HG02885 (cell line): ENCODE results near the gene PALLD.

Experiments used
- ATAC-seq: cut with Tn5 transposase; IDR thresholded peaks from one replicate; pipeline ENCODE4 v1.9.1; 2021; ENCODE audit warnings: mild to moderate bottlenecking; ENCODE audit not compliant: unreplicated experiment, poor library complexity

Gene PALLD

DNA sequence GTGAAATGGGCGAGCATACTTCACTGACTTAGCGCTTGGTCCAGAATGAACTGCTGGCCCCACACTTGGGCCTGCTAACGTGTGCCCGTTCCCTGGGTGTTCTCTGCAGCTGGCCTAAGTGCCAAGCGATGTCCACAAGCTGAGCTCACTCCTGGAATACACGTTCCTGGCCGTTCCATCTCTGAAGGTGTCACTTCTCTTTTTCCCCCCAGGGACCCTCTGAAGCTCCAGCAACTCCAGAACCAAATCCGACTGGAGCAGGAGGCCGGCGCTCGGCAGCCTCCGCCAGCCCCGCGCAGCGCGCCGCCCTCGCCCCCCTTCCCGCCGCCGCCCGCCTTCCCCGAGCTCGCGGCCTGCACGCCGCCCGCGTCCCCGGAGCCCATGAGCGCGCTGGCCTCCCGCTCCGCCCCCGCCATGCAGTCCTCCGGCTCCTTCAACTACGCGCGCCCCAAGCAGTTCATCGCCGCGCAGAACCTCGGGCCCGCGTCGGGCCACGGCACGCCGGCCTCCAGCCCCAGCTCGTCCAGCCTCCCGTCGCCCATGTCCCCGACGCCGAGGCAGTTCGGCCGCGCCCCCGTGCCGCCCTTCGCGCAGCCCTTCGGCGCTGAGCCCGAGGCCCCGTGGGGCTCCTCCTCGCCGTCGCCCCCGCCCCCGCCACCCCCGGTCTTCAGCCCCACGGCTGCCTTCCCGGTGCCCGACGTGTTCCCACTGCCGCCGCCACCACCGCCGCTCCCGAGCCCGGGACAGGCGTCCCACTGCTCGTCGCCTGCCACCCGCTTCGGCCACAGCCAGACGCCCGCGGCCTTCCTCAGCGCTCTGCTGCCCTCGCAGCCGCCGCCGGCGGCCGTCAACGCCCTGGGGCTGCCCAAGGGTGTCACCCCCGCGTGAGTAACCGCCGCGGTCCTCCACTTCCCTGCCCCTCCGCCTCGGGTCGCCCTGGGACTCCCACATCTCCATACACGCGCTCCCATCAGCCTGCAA, 380.9 kb downstream of the PALLD start:
- peak; percentile 54 for ATAC-seq

DNA sequence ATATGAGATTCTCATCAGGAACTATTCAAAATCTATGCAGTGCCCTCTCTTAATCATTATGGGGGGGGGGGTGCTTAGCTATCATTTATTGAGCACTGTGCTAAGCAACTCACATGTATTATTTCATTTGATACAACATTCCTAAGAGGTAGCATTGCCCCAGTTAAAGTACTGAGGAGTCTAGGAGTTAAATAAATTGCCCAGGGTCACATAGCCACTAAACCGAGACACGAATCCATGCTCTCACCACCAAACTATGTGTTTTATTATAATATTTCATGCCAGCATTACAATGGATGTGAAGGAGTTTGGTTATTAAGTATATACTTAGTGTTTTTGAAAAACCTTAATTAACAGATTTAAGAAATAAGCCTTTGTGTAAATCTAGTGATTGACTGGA, 381.8 kb downstream of the PALLD start:
- no peak for ATAC-seq

DNA sequence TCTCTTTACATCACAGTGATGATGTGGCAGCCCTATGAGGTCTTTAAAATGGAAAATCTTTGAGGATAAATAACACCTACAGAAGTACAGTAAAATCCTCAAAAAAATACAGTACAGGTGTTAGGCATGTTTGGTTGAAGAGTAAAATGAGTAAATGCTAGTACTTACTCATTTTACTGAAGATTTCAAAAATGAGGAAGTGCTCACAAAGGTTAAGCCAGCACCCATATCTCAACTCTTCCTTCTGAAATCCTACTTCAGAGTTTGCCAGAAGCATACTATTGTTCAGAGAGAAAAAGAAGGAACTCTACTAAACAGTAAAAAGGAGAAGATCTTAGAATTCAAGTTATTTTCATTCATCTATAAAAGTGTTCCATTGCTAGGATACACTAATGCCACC, 382.3 kb downstream of the PALLD start:
- ATAC-seq = peak; percentile 39

DNA sequence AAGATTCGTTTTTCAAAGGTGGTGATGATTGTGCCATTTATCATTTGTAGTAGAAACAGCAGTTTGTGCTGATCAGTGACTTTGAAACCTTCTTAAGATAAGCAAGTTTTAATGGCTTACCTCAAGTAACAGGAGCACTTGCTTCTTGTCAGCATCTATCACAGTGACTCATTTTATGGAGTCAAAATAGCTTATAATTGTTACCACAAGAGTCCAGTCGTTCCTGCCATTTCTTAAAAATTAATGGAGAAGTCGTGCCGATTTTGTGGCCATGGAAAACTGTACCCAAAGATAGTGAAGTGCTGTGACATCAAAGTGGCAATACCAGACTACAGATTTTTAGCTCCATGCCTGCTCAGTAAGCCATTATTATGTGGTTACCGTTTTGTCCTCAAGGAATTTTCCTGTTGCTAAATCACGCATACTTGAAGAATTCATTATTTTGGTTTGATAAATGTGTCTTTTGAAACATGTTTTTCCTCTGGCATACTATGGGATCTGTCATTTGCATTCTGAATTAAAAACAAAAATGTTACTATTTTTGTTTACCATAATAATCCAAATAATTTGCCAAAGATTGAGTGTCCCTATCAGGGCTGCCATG, 383.3 kb downstream of the PALLD start:
- ATAC-seq = no peak

DNA sequence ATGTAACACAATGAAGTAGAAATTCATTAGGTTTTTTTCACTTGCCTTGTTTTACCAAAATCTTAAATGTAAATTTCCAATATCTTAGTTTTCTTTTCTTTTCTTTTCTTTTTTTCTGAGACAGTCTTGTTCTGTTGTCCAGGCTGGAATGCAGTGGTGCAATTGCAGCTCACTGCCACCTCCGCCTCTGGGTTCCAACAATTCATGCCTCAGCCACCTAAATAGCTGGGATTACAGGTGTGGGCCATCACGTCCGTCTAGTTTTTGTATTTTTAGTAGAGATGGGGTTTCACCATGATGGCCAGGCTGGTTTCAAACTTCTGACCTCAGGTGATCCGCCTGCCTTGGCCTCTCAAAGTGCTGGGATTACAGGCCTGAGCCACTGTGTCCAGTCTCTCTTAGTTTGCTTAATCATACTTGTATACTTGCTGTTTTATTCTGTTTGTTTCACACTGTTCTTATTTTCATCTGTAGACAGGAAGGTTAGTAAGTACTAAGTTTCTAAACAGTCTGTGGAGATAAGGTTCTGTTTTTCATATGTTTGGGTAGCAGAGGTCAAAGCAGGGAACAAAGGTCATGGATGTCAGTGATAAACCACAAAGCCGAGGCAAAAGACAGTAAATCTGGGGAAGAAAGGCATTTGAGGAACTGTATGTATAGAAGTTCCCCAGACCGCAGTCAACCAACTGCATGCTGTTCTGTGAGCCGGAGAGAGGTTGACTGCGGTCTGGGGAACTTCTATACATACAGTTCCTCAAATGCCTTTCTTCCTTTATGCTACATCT, 384.2 kb downstream of the PALLD start:
- ATAC-seq = peak; percentile 70

DNA sequence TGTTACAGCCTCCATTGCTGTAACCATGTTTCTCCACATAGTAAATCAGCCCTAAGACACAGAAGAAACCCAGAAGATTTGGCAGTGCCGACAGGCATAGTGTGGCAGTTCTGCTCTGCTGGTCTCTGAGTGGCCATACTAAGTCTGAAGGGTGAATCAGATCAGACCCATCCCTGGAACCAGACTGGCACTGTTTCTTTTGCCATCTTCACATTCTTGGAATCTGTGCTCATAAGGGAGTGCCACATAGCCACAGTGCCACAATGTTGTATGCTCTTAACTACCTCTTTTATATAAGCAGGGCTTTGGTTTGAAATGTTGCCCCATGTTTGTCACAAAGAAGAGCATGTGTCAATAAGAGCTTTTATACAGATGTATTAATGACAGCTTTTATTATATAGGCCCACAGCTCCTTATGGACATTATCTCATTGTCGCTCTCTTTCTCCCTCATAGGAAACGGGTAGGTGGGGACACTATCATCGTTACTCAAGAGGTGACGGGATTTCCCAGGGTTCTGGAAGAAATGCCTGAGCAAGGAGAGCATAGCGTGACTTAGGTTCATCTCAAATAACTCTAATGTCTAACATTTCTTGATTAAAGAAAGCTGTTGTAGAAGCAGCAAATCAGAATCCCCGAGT, 385.0 kb downstream of the PALLD start:
- ATAC-seq = peak; percentile 8

DNA sequence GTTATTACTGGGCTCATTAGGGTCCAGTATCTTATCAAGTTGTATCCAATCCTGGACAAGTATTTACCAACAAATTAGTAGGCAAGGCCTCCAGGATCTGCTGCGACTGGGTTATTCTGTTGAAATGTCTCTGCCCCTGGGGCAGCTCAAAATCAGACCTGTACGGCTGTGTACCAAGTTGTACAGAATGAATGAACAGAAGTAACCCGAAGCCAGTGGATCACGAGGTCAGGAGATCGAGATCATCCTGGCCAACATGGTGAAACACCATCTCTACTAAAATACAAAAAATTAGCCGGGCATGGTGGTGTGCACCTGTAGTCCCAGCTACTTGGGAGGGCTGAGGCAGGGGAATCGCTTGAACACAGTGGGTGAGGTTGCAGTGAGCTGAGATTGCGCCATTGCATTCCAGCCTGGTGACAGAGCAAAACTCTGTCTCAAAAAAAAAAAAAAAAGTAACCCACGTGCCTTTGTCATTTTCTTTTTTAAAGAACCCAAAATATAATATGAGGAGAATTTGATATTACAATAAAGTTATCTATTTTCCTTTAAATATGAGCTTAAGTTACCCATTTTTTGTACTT, 385.9 kb downstream of the PALLD start:
- no peak for ATAC-seq

DNA sequence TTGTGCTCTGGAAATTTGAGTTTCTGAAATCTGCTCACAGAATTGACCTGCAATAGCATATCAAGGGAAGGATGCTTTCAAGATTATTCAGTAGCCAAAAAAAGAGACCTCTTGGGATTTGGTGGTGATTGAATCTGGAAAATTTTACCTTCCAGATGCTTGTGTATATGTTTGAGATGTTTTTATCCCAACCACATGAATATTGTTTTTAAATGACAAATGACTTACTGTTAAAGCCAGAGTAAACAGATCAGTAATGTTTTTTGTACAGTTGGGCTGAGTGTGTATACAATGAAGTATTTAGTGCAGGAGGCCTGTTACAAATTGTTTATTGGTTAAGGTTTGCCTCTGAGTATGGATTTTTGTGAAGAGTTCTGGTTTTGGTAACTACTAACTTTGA, 386.7 kb downstream of the PALLD start:
- ATAC-seq = no peak

DNA sequence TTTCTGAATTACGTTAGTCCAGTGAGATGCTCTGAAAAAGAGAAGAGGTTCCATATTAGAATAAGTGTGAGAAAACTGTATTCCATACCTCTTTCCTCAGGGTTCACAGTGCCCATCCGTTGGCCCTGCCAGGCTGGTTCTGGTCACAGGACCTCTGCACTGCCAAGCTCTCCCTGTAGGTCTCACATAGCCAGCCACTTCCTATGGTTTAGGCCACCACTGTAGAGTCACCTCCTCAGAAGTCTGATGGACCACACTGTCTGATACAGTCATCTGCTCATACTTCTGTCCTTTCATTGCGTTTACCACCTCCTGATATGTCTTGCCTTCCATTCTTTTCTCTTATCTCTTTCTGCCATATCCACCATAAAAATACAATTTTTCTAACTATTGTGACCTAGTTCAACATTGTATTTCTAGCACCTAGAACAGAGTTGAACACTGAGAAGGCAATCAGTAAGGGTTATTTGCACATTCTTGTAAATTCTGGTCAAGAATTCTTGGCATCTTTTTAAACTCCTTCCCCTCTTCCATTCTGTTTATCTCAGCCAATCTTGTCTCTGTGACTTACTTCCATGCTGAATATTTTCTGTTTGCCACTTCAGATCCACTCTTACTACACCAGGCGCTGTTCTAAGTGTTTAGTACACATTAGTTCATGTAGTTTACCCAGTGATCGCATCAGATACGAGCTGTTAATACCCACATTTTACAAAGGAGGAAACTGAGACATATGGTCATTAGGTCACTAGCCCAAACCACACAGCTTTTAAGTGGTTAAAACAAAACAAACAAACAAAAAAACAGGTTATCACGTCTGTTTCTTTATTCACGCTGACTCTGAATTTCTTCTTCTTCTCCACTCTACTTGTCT, 387.6 kb downstream of the PALLD start:
- ATAC-seq = no peak

DNA sequence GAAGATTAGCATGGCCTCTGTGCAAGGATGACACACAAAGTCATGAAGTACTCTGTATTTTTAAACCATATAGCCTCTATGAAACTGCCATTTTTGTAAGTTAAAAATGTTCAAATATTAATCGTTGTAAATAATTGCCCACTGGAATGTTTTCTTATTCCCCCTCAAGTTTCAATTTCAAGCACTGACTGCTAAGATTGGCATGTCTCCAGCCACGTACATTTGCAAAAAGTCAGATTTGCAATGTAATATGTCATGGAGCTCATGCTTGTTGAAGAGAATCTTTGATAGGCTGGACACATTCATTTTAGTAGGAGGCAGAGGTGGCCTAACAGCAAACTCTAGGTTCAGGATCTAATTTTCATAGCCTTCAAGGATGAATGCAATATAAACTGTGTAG, 388.5 kb downstream of the PALLD start:
- no peak for ATAC-seq

DNA sequence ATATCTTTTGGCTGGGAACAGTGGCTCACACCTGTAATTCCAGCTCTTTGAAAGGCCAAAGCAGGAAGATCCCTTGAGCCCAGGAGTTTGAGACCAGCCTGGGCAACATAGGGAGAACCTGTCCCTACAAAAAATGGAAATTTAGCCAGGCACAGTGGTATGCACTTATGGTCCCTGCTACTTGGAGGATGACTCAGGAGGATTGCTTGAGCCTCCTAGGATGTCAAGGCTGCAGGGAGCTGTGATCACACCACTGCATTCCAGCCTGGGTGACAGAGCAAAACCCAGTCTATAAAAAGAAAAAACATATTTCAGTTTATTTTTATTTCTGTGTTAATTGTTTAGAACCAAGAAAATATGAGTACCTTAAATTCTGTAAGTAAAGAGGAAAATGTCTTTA, 389.5 kb downstream of the PALLD start:
- no peak for ATAC-seq

DNA sequence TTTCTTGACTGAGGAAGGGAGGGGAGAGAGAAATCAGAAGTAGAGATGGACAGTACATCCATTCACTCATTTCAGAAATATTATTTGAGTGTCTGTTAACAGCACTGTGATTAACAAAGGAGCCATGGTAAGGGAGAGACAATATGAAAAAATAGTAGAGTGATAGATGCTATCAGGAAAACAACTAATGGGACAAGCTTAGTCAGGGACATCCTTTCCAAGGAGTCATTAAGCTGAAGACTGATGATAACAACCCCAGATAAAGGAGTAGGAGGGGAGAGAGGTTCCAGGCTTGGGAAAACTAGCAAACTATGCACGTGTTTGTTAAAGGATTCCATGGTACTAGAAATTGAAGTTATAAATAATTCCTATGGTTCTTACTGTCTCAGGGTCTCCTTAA, 391.0 kb downstream of the PALLD start:
- no peak for ATAC-seq

DNA sequence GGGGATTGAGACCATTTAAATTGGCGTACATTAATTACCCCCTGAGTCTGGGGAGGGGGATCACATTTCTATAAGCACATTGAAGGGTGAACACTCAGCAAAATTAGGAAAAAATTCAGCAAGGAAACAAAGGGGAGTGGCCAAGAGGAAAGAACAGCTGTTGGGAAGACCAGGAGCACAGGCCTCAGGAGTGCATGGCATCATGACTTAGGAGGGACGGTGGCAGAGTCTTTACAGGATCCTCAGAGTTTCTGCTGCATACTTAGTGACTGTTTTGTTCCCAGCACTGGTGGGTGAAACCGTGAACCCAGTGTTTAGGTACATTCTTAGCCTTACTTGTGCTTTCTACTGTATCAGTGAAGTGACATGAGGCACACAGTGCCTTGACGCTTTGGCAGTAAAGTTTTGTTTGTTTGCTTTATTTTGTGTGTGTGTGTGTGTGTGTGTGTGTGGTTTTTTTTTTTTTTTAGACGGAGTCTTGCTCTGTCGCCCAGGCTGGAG, 391.9 kb downstream of the PALLD start:
- ATAC-seq = no peak

DNA sequence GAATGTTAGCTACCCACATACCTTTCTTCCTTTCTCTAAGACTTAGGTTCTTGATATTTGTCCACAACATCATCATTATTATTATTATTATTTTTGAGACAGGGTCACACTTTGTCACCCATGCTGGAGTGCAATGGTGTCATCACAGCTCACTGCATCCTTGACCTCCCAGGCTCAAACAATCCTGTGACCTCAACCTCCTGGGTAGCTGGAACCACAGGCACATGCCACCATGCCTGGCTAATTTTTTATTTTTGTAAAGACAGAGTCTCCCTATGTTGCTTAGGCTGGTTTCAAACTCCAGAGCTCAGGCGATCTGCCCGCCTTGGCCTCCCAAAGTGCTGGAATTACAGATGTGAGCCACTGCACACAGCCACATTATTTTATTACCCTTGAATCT, 394.2 kb downstream of the PALLD start:
- ATAC-seq = no peak

DNA sequence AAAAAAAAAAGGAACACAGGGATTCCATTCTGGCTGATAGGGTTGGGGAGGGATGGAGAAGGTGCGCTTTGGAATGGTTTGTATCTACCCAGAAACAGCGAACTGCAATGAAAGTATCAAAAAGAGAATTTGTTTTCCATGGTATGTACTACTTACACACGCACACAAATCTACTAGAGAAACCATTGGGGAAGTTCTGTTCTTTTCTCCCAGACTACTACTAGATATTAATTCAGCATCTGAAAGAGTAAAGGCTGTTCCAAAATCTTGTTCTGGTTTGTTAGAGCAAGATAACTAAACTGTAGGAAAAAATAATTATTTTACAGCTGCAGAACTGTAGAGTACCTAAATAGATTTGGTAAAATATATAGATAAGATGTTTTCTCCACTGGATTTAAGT, 394.8 kb downstream of the PALLD start:
- ATAC-seq = no peak

DNA sequence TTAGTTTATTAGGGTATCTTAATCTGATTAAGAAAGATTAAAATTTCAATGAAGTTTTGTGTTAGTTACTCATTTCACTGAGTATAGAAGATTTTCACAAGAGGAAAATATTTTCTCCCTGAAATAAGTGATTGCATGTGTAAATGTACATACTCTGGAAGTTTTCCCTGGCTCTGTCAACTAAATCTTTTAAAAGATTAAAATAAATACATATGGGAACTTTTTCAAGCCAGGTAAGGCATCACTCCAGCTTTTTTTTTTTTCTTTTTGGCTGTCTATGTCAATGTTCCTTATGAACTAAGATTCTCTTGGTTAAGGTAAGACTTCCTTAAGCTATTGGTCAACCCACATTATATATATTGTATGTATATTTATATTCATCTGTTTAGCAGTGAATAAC, 395.6 kb downstream of the PALLD start:
- no peak for ATAC-seq

DNA sequence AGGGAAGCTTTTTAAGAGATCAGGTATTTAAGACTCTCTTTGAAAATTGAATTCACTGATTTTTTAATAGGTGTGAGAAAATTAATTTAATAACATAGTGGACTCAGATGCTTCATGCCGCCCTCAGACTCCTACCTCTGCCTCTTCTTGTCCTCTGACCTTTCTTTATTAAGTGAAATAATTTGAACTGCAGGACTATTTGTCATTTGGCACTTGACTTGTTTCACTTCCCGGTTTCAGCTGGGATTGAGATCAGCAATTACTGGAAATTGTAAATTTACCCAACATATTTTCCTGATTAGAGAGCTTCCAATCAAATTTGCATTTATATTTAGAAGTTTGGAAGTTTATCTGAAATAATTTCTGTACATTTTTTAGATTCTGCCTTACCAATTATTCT, 396.4 kb downstream of the PALLD start:
- no peak for ATAC-seq

DNA sequence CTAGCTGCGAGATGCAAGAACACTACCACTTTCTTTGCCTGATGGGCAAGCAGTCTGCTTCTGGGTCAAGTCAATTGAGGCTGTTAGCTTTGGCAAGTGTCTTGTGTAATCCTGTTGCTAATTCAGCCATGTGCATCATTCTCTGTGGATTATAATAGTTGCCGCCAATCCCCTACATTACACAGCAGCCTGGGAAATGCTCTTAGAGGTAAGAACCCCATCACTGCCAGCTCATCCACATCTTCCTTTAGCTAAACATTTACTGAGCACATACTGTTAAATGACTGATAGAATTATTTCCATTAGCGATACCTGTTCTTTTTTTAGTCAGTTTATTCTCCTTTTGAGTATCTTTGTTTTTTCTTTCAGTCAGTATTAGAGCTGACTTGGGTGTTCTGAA, 397.0 kb downstream of the PALLD start:
- ATAC-seq = no peak

DNA sequence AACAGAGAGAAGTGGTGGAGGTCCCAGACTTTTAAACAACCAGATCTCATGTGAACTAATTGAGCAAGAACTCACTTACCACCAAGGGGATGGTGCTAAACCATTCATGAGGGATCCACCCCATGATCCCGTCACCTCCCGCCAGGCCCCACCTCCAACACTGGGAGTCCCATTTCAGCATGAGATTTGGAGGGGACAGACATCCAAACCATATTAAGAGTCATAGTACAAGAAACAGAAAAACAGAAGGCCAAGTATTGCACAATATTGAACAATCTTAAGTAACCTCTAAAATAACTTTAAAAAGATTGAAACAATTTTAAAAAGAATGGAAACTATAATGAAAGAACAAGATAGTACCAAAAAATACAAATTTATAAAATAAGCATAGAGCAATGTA, 403.2 kb downstream of the PALLD start:
- no peak for ATAC-seq
